ENCODE measurements around the gene CAPN12. TPM values are rescaled to one million over a fixed set of nuclear protein-coding genes. Genes with fewer than 3 reads are reported as not detected.

Gene CAPN12
- total RNA-seq, 3 donors from 2014 or later = 0.16 to 9.2 (median 4.1) TPM

- intact Hi-C loops (cut with DNase I; ENCODE audit: low total_unique reads) = no loop called here
- TF ChIP-seq POLR2AphosphoS5 (IDR thresholded peaks at IDR 0.05) (no peak), POLR2A (IDR thresholded peaks at IDR 0.05) (no peak), CTCF (IDR thresholded peaks at IDR 0.05) (no peak)
- DNase-seq (ENCODE audit: low spot score in 2 of 2) = no peak
- H3K36me3 ChIP-seq = peaks cover 10% of the 10 kb centered on the region
- H3K27me3 ChIP-seq = no peaks in the 10 kb centered on the region
- no peak overlapping the region for H3K4me3 ChIP-seq
- no peaks in the 10 kb centered on the region for H3K9me3 ChIP-seq
- peak overlapping the region in 1 of 2 donors; percentile 92 for H3K27ac ChIP-seq
- peaks cover 21 to 28% of the 10 kb centered on the region in 2 donors for H3K4me1 ChIP-seq
These were observed 27.2 kb downstream of the CAPN12 start for GRCh38 chr19:38717051-38717450.

- H3K27me3 ChIP-seq = no peaks in the 10 kb centered on the region
- peaks cover 23 to 31% of the 10 kb centered on the region in 2 donors for H3K4me1 ChIP-seq
- no peaks in the 10 kb centered on the region for H3K9me3 ChIP-seq
- peak overlapping the region in 1 of 2 donors; percentile 77 for H3K27ac ChIP-seq
- no peak overlapping the region for H3K4me3 ChIP-seq
- peaks cover 10% of the 10 kb centered on the region for H3K36me3 ChIP-seq
- DNase-seq (ENCODE audit: low spot score in 2 of 2) = no peak
- intact Hi-C loops (cut with DNase I; ENCODE audit: low total_unique reads) = no loop called here
- no peak for TF ChIP-seq POLR2AphosphoS5 (IDR thresholded peaks at IDR 0.05)
- TF ChIP-seq POLR2A (IDR thresholded peaks at IDR 0.05) = no peak
- no peak for TF ChIP-seq CTCF (IDR thresholded peaks at IDR 0.05)
These were observed 28.7 kb downstream of the CAPN12 start for GRCh38 chr19:38715555-38715954.

- no peak for DNase-seq (ENCODE audit: low spot score in 2 of 2)
These were observed 29.9 kb downstream of the CAPN12 start for GRCh38 chr19:38714354-38714778.

GRCh38 chr19:38713865-38714264, 30.4 kb downstream of the CAPN12 start:
- Histone ChIP-seq H3K9me3 (no peaks in the 10 kb centered on the region), H3K4me1 (peaks cover 17 to 24% of the 10 kb centered on the region in 2 donors), H3K27me3 (no peaks in the 10 kb centered on the region), H3K27ac (peak overlapping the region; percentile 77 to 86), H3K4me3 (no peak overlapping the region), H3K36me3 (peaks cover 15% of the 10 kb centered on the region)
- TF ChIP-seq CTCF (IDR thresholded peaks at IDR 0.05) = no peak
- no peak for TF ChIP-seq POLR2A (IDR thresholded peaks at IDR 0.05)
- no peak for TF ChIP-seq POLR2AphosphoS5 (IDR thresholded peaks at IDR 0.05)
- no peak for DNase-seq (ENCODE audit: low spot score in 2 of 2)
- intact Hi-C loops (cut with DNase I; ENCODE audit: low total_unique reads) = no loop called here

More at GRCh38 chr19:38714354-38714778, 29.9 kb downstream of the CAPN12 start:
- intact Hi-C loops (cut with DNase I; ENCODE audit: low total_unique reads) = no loop called here
- H3K4me3 ChIP-seq = no peak overlapping the region
- peak overlapping the region; percentile 77 to 86 for H3K27ac ChIP-seq
- peaks cover 17 to 27% of the 10 kb centered on the region in 2 donors for H3K4me1 ChIP-seq
- H3K36me3 ChIP-seq = peaks cover 15% of the 10 kb centered on the region
- no peak for TF ChIP-seq CTCF (IDR thresholded peaks at IDR 0.05)
- peak in 1 of 3 donors; percentile 35 for TF ChIP-seq POLR2AphosphoS5 (IDR thresholded peaks at IDR 0.05)
- H3K9me3 ChIP-seq = no peaks in the 10 kb centered on the region
- H3K27me3 ChIP-seq = no peaks in the 10 kb centered on the region

- intact Hi-C loops (cut with DNase I; ENCODE audit: low total_unique reads) = no loop called here
- Histone ChIP-seq H3K4me1 (peaks cover 17 to 26% of the 10 kb centered on the region in 2 donors), H3K27me3 (no peaks in the 10 kb centered on the region), H3K36me3 (peaks cover 15% of the 10 kb centered on the region), H3K4me3 (no peak overlapping the region), H3K27ac (peak overlapping the region; percentile 77 to 86), H3K9me3 (no peaks in the 10 kb centered on the region)
- no peak for DNase-seq (ENCODE audit: low spot score in 2 of 2)
- TF ChIP-seq CTCF (IDR thresholded peaks at IDR 0.05) (no peak), POLR2A (IDR thresholded peaks at IDR 0.05) (no peak), POLR2AphosphoS5 (IDR thresholded peaks at IDR 0.05) (peak; percentile 41 to 79 (median 59))
These were observed 31.0 kb downstream of the CAPN12 start for GRCh38 chr19:38713227-38713649.
